ENCODE data around the gene DNAH6. TPM values are rescaled to one million over a fixed set of nuclear protein-coding genes. Genes with fewer than 3 reads are reported as not detected.

The DNAH6 gene
- total and polyA plus RNA-seq, 9 of the 15 experiments (the other 6 are each of a cell fraction or from before 2014, with no cell fraction given), result 0.01 to 0.04 (median 0.01) TPM; not detected in 5

GRCh38 chr2:84858123-84858522 lies 341.8 kb downstream of the DNAH6 start (continued):
- no peak for TF ChIP-seq ZNF407 (IDR thresholded peaks at IDR 0.05; ENCODE audit: low read depth)
- no peak for TF ChIP-seq ATF2 (CRISPR knock-in tag; IDR thresholded peaks at IDR 0.05)
- TF ChIP-seq TRIM25 (IDR thresholded peaks at IDR 0.05; ENCODE audit: borderline replicate concordance), result no peak
- TF ChIP-seq SLC30A9 (CRISPR knock-in tag; IDR thresholded peaks at IDR 0.05), result no peak
- TF ChIP-seq CTCF (IDR thresholded peaks at IDR 0.05 in 2 of 3, conservative IDR thresholded peaks at IDR 0.05 in 1 of 3; ENCODE audit: insufficient read depth in 2 of 3, low read depth in 1 of 3, low read length in 3 of 3), result peak; percentile 19 to 35 (median 34); a peak in 3 of 6 replicates
- no peak for TF ChIP-seq RBM17 (IDR thresholded peaks at IDR 0.05; ENCODE audit: borderline replicate concordance, low read depth, low read length)
- no peak for TF ChIP-seq RBFOX2 (IDR thresholded peaks at IDR 0.05; ENCODE audit: low read depth, low read length)
- no peak for TF ChIP-seq HIVEP1 (CRISPR knock-in tag; IDR thresholded peaks at IDR 0.05)
